Fibroblast of lung (primary cell): Measurements from ENCODE around the gene SPTBN1.

ENCODE experiments used
- EZH2 ChIP-seq: IDR thresholded peaks from 2 replicates; pipeline ENCODE4 v1.5.1; 2012; ENCODE audit warnings: low read length, control low read depth, mild to moderate bottlenecking; ENCODE audit errors: missing control alignments
- TF ChIP-seq, protein P1 (sequence below), 2 donors: IDR thresholded peaks in 1 of 2; conservative IDR thresholded peaks in 1 of 2; 1 replicate in 1 of 2; 2 replicates in 1 of 2; pipeline ENCODE4 v1.5.1; 2011 to 2012; ENCODE audit warnings: low read length in 2 of 2, control low read depth in 1 of 2, inconsistent platforms in 1 of 2, low read depth in 1 of 2, mild to moderate bottlenecking in 1 of 2

DNA sequence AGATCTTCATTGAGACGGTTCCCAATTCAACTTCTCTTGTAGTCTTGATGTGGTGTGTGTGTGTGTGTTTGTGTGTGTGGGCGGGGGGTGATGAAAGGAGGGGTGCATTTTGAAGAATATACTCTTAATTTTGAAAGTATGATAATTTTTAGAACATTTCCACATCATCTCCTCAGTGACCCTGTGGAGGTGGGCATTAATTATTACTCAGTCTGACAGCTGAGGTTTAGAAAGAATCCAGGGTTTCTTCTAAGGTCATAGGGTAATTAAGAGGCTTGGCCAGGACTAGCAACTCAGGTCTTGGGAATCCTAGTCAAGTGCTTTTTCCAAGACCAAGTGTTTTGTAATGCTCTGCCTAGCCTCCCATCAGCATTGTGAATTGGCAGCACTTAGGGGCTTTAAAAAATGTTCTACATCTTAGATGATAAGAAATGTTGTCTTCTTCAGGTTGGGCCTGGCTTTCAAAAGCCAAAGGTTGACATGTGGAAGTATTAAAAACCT is 100.5 kb downstream of the SPTBN1 start:
- TF ChIP-seq, protein P1, sequence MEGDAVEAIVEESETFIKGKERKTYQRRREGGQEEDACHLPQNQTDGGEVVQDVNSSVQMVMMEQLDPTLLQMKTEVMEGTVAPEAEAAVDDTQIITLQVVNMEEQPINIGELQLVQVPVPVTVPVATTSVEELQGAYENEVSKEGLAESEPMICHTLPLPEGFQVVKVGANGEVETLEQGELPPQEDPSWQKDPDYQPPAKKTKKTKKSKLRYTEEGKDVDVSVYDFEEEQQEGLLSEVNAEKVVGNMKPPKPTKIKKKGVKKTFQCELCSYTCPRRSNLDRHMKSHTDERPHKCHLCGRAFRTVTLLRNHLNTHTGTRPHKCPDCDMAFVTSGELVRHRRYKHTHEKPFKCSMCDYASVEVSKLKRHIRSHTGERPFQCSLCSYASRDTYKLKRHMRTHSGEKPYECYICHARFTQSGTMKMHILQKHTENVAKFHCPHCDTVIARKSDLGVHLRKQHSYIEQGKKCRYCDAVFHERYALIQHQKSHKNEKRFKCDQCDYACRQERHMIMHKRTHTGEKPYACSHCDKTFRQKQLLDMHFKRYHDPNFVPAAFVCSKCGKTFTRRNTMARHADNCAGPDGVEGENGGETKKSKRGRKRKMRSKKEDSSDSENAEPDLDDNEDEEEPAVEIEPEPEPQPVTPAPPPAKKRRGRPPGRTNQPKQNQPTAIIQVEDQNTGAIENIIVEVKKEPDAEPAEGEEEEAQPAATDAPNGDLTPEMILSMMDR (conservative IDR thresholded peaks at IDR 0.05 in 1 of 2, IDR thresholded peaks at IDR 0.05 in 1 of 2; ENCODE audit: low read depth in 1 of 2, low read length in 2 of 2): no peak
- TF ChIP-seq EZH2: no peak
